Smooth muscle cell of trachea (primary cell): ENCODE results near the gene ADI1. TPM values are rescaled to one million over a fixed set of nuclear protein-coding genes. Genes with fewer than 3 reads are reported as not detected.

Experiments used
- total RNA-seq: library from RNA; depleted of rRNA; stranded (reverse); fragments of >200 nt; gene quantifications from 2 replicates; pipeline ENCODE4 v1.2.1, GENCODE V29; 2014

The ADI1 gene
- 43.5 and 66.0 TPM in 2 replicates for total RNA-seq

GRCh38 chr2:3519255-3520205 lies at the start of gene ADI1:
Gene ADI1 (minus strand): TSS chr2:3519531. CDS start chr2:3519487, 44 bp downstream.

DNA sequence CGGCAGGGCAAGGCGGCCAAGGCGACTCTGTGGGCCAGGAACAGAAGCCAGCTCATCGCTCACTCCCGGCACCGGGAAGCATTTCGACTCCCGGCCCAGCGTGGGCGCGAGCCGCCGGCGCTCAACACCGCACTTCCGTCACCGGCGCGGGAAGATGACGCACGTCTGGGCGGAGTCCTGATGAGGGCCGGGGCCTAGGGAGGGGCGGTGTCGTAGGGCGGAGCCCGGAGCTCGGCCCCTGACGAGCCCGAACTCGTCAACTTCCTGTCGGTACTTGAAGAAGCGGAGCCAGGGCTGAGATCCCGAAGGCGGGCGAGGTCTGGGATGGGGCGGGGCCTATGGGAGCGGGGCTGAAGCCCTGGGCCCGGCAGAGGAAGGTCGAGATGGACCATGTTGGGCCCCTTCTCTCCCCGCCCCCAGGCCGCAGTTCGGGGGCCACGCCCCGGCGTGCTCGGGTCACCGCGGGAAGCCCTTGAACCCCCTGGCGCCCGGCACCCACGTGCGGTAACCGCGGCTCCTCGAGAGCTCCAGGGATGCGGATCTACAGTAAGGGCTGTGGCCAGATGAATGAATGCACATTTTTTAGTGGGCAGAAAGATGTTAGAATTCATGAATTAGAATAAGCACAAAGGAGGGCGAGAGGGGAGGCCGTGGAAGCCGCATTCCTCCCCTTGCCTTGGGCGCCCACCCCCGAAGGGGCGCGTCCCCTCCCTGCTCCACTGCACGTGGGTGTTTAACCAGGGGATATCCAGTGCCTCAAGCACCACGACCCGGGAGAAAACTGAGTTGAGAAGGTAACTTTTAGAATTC lies 39.1 kb upstream of the ADI1 start, which contains the start of gene RNASEH1:
Gene RNASEH1, minus strand, starts transcription at position 129 of the 810 bp plus-strand sequence. Its CDS starts 73 bp downstream, at position 56.

Other genes starting within 250 kb of the ADI1 start
- gene EIPR1, start 141.7 kb downstream of the ADI1 start, total RNA-seq, result 31.4 and 34.9 TPM in 2 replicates
- gene TRAPPC12, start 139.8 kb downstream of the ADI1 start, total RNA-seq, result 80.4 and 97.3 TPM in 2 replicates
- gene RNASEH1, start 38.8 kb upstream of the ADI1 start, total RNA-seq, result 28.3 and 41.3 TPM in 2 replicates
- gene RPS7, start 55.7 kb upstream of the ADI1 start, total RNA-seq, result 1,266 and 2,068 TPM in 2 replicates
- gene COLEC11, start 75.6 kb upstream of the ADI1 start, total RNA-seq, result 0.44 TPM in 1 of 2 replicates, not detected in the other
- not detected in 2 replicates for gene ALLC, start 138.7 kb upstream of the ADI1 start, total RNA-seq
- not detected in 2 replicates for gene DCDC2C, start 184.0 kb upstream of the ADI1 start, total RNA-seq